BLaER1 treated with 17β-estradiol and CSF1 and Interleukin-3, amounts not matched to agents 10 nM and 100 nM (cell line): Measurements from ENCODE around the gene PRR12.
A peak's percentile ranks its signal among the peaks of the same experiment; 100 is the strongest.
"Not testable (repeated sequence)": the region's sequence is repeated elsewhere in the genome, so short reads cannot be mapped to it uniquely, and the experiment has no call there.

Source experiments
- H3K27ac ChIP-seq, 11 experiments: shearing (Covaris generic); formaldehyde crosslinking; 2 replicates each; pipeline ENCODE4 v1.8.1; 2022
- H3K27me3 ChIP-seq, 11 experiments: shearing (Covaris generic); formaldehyde crosslinking; 2 replicates each; pipeline ENCODE4 v1.8.1; 2022
- H3K36me3 ChIP-seq, 11 experiments: shearing (Covaris generic); formaldehyde crosslinking; 2 replicates each; pipeline ENCODE4 v1.8.1; 2022
- H3K4me1 ChIP-seq, 10 experiments: shearing (Covaris generic); formaldehyde crosslinking; 2 replicates each; pipeline ENCODE4 v1.8.1; 2022
- H3K4me2 ChIP-seq, 11 experiments: shearing (Covaris generic); formaldehyde crosslinking; 2 replicates each; pipeline ENCODE4 v1.8.1; 2022
- H3K4me3 ChIP-seq, 10 experiments: shearing (Covaris generic); formaldehyde crosslinking; 2 replicates each; pipeline ENCODE4 v1.8.1; 2022
- H3K9ac ChIP-seq, 11 experiments: shearing (Covaris generic); formaldehyde crosslinking; 2 replicates each; pipeline ENCODE4 v1.8.1; 2022
- H3K9me3 ChIP-seq, 11 experiments: shearing (Covaris generic); formaldehyde crosslinking; replicated peaks in 1 of 11; 2 replicates each; pipeline ENCODE4 v1.8.1; 2022
- H4K20me1 ChIP-seq, 11 experiments: shearing (Covaris generic); formaldehyde crosslinking; 2 replicates each; pipeline ENCODE4 v1.8.1; 2022
- Cebpa-rat ChIP-seq, 11 experiments: shearing (Covaris generic); IDR thresholded peaks; 2 replicates each; pipeline ENCODE4 v1.8.1; 2022

The PRR12 gene

GRCh38 chr19:49614096-49614833, 23.3 kb downstream of the PRR12 start:
- Histone ChIP-seq H3K36me3 (peaks cover 69 to 99% (median 92%) of the 10 kb centered on the region in 11 experiments), H3K4me2 (peak overlapping the region in 5 of 11 experiments; percentile 45 to 82 (median 62); a peak in 11 of 22 replicates), H3K4me3 (no peak overlapping the region), H3K27me3 (no peaks in the 10 kb centered on the region), H3K9me3 (peaks cover 0 to 14% (median 8%) of the 10 kb centered on the region in 11 experiments; a peak in 11 of 22 replicates), H4K20me1 (peaks cover 36 to 80% (median 51%) of the 10 kb centered on the region in 11 experiments), H3K27ac (peak overlapping the region in 7 of 11 experiments; percentile 13 to 80 (median 52); a peak in 10 of 22 replicates), H3K4me1 (peaks cover 0 to 47% (median 22%) of the 10 kb centered on the region in 10 experiments; a peak in 12 of 20 replicates), H3K9ac (peak overlapping the region in 5 of 11 experiments; percentile 26 to 62 (median 60); a peak in 8 of 22 replicates)
- no peak for TF ChIP-seq Cebpa-rat (IDR thresholded peaks at IDR 0.05)

DNA sequence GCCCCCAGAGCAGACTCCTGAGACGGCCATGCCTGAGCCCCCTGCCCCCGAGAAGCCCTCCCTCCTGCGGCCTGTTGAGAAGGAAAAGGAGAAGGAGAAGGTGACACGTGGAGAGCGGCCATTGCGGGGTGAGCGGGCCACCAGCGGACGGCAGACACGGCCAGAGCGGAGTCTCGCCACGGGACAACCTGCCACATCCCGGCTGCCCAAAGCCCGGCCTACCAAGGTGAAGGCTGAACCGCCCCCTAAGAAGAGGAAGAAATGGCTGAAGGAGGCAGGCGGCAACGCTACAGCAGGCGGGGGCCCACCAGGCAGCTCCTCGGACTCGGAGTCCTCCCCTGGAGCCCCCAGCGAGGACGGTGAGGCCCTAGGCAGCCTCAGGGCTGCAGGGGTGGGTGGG, 24.9 kb downstream of the PRR12 start:
- peaks cover 0 to 14% (median 8%) of the 10 kb centered on the region in 11 experiments; a peak in 11 of 22 replicates for H3K9me3 ChIP-seq
- H3K4me1 ChIP-seq, result peaks cover 0 to 44% (median 22%) of the 10 kb centered on the region in 10 experiments; a peak in 12 of 20 replicates
- no peak overlapping the region for H3K4me2 ChIP-seq
- peaks cover 29 to 75% (median 38%) of the 10 kb centered on the region in 11 experiments; a peak in 20 of 22 replicates for H4K20me1 ChIP-seq
- no peak overlapping the region for H3K4me3 ChIP-seq
- no peak for TF ChIP-seq Cebpa-rat (IDR thresholded peaks at IDR 0.05)
- no peaks in the 10 kb centered on the region for H3K27me3 ChIP-seq
- H3K27ac ChIP-seq, result peak overlapping the region in 2 of 11 experiments; percentile 74 to 80; a peak in 3 of 22 replicates
- peaks cover 69 to 97% (median 90%) of the 10 kb centered on the region in 11 experiments for H3K36me3 ChIP-seq
- no peak overlapping the region for H3K9ac ChIP-seq

GRCh38 chr19:49616532-49616931, 25.6 kb downstream of the PRR12 start:
- Histone ChIP-seq H3K9me3 (peaks cover 0 to 14% (median 8%) of the 10 kb centered on the region in 11 experiments; a peak in 11 of 22 replicates), H3K27me3 (no peaks in the 10 kb centered on the region), H4K20me1 (peaks cover 25 to 74% (median 35%) of the 10 kb centered on the region in 11 experiments; a peak in 20 of 22 replicates), H3K36me3 (peaks cover 68 to 95% (median 89%) of the 10 kb centered on the region in 11 experiments), H3K9ac (no peak overlapping the region), H3K4me1 (peaks cover 0 to 38% (median 19%) of the 10 kb centered on the region in 10 experiments; a peak in 12 of 20 replicates), H3K4me2 (no peak overlapping the region), H3K27ac (no peak overlapping the region), H3K4me3 (no peak overlapping the region)
- TF ChIP-seq Cebpa-rat (IDR thresholded peaks at IDR 0.05), result no peak

GRCh38 chr19:49616945-49617344, 26.0 kb downstream of the PRR12 start:
- peaks cover 25 to 78% (median 35%) of the 10 kb centered on the region in 11 experiments; a peak in 20 of 22 replicates for H4K20me1 ChIP-seq

GRCh38 chr19:49617860-49618259, 26.9 kb downstream of the PRR12 start:
- Histone ChIP-seq H3K9me3 (peaks cover 0 to 14% (median 8%) of the 10 kb centered on the region in 11 experiments; a peak in 11 of 22 replicates), H4K20me1 (peaks cover 17 to 75% (median 26%) of the 10 kb centered on the region in 11 experiments; a peak in 20 of 22 replicates), H3K36me3 (peaks cover 77 to 96% (median 91%) of the 10 kb centered on the region in 11 experiments), H3K4me1 (peaks cover 0 to 24% (median 13%) of the 10 kb centered on the region in 10 experiments; a peak in 12 of 20 replicates)
- not testable (repeated sequence) for H3K27ac ChIP-seq, H3K4me3 ChIP-seq, H3K4me2 ChIP-seq, H3K27me3 ChIP-seq, H3K9ac ChIP-seq

More at GRCh38 chr19:49616945-49617344, 26.0 kb downstream of the PRR12 start:
- Histone ChIP-seq H3K4me1 (peaks cover 0 to 33% (median 18%) of the 10 kb centered on the region in 10 experiments; a peak in 12 of 20 replicates), H3K36me3 (peaks cover 72 to 98% (median 92%) of the 10 kb centered on the region in 11 experiments), H3K27ac (no peak overlapping the region), H3K4me3 (no peak overlapping the region), H3K9ac (no peak overlapping the region), H3K4me2 (no peak overlapping the region), H3K9me3 (peaks cover 0 to 14% (median 8%) of the 10 kb centered on the region in 11 experiments; a peak in 11 of 22 replicates), H3K27me3 (no peaks in the 10 kb centered on the region)
- no peak for TF ChIP-seq Cebpa-rat (IDR thresholded peaks at IDR 0.05)

DNA sequence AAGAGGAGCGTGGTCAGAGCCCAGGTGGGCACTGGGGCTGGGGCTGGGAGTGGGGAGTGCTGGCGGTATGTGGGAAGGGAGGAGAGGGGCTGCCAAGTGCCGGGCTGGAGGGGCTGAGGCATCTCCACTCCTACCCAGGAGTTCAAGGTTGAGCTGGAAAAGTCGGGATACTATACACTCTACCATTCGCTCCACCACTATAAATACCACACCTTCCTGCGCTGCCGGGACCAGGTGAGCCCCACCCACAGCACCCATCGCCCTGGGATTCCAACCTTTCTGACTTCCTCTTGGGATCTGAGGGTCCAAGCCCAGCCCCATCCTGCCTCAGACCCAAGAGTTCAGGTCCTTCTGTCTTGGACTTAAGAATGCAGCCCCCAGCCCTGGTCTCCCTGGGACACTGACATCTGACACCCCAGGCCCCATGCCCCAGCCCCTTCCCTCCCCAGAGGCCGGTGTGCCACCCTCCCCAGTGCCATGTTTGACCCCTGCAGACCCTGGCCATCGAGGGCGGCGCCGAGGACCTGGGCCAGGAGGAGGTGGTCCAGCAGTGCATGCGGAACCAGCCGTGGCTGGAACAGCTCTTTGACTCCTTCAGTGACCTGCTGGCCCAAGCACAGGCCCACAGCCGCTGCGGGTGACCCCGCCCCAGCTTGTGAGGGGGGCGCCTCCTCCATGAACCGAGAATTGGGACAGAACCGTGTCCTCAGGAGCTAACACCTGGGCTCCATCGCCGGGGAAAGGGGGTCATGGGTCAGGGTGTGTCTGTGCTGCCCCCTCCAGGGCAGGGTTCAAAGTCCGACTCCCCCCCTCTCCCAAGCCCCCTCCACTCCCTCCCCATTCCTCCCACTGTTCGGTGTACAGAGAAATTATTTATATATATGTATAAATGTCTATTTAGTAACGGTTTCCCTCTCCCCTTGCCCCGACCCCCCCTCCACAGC, 34.3 kb downstream of the PRR12 start:
- H4K20me1 ChIP-seq, result peaks cover 0 to 53% (median 6%) of the 10 kb centered on the region in 11 experiments; a peak in 5 of 22 replicates
- no peak overlapping the region for H3K27ac ChIP-seq
- H3K4me2 ChIP-seq, result no peak overlapping the region
- no peaks in the 10 kb centered on the region for H3K27me3 ChIP-seq
- H3K36me3 ChIP-seq, result peaks cover 68 to 90% (median 81%) of the 10 kb centered on the region in 11 experiments
- no peak for TF ChIP-seq Cebpa-rat (IDR thresholded peaks at IDR 0.05)
- no peaks in the 10 kb centered on the region for H3K4me1 ChIP-seq
- no peak overlapping the region for H3K4me3 ChIP-seq
- no peak overlapping the region for H3K9ac ChIP-seq
- H3K9me3 ChIP-seq, result no peaks in the 10 kb centered on the region

- Histone ChIP-seq H3K9ac (no peak overlapping the region), H3K36me3 (peaks cover 63 to 89% (median 76%) of the 10 kb centered on the region in 11 experiments), H3K4me3 (no peak overlapping the region), H3K27ac (no peak overlapping the region), H4K20me1 (peaks cover 0 to 52% (median 6%) of the 10 kb centered on the region in 11 experiments; a peak in 5 of 22 replicates), H3K4me2 (no peak overlapping the region), H3K4me1 (no peaks in the 10 kb centered on the region), H3K9me3 (no peaks in the 10 kb centered on the region), H3K27me3 (no peaks in the 10 kb centered on the region)
- no peak for TF ChIP-seq Cebpa-rat (IDR thresholded peaks at IDR 0.05)
Measured at GRCh38 chr19:49626226-49626625, 35.2 kb downstream of the PRR12 start.

DNA sequence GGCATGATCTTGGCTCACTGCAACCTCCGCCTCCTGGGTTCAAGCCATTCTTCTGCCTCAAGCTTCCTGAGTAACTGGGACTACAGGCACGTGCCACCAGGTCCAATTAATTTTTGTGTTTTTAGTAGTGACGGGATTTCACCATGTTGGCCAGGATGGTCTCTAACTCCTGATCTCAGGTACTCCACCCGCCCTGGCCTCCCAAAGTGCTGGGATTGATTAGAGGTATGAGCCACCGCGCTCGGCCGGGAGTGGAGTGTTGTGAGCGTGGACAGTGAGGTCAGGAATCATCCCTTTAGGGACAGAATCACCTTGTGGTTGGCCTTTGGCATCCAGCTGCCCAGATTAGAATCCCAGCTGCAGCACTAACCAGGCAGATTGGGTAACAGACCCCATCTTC, 38.7 kb downstream of the PRR12 start:
- peaks cover 43 to 55% (median 48%) of the 10 kb centered on the region in 11 experiments for H3K36me3 ChIP-seq
- no peak overlapping the region for H3K27ac ChIP-seq

More for the DNA sequence above, 38.7 kb downstream of the PRR12 start:
- no peak overlapping the region for H3K4me2 ChIP-seq
- H3K27me3 ChIP-seq, result no peaks in the 10 kb centered on the region
- H3K9me3 ChIP-seq, result no peaks in the 10 kb centered on the region
- TF ChIP-seq Cebpa-rat (IDR thresholded peaks at IDR 0.05), result no peak
- peaks cover 0 to 28% (median 2%) of the 10 kb centered on the region in 11 experiments; a peak in 4 of 22 replicates for H4K20me1 ChIP-seq
- peaks cover 0 to 2% (median under 1%) of the 10 kb centered on the region in 10 experiments; a peak in 4 of 20 replicates for H3K4me1 ChIP-seq
- no peak overlapping the region for H3K4me3 ChIP-seq
- H3K9ac ChIP-seq, result no peak overlapping the region
